ENCODE results near the gene RASGRP1. TPM values are rescaled to one million over a fixed set of nuclear protein-coding genes. Genes with fewer than 3 reads are reported as not detected.

The RASGRP1 gene
- total RNA-seq, 1 experiment from 2014 or later = 0.39 TPM

DNA sequence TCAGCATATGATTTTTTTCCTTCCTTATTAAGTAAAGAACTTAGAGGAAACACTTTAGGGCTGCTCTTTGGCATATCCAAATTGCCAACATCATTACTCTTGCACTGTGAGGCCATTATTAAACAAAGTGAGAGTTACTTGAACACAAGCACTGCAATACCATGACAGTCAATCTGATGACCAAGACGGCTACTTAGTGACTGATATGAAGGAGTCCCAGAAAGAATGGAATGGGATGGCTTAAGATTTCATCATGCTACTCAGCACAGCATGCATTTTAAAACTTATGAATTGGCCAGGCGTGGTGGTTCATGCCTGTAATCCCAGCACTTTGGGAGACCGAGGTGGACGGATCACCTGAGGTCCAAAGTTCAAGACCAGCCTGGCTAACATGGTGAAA is 55.5 kb downstream of the RASGRP1 start:
- H2AFZ ChIP-seq = no peak overlapping the region
- intact Hi-C loops (cut with micrococcal nuclease; ENCODE audit: unreplicated experiment) = no loop called here
- CTCF ChIA-PET = no interaction called here
- no peak overlapping the region for H3K27ac ChIP-seq
- H4K20me1 ChIP-seq (ENCODE audit: insufficient read depth) = no peaks in the 10 kb centered on the region
- no peak overlapping the region for H3K4me3 ChIP-seq
- H3K9me2 ChIP-seq (ENCODE audit: insufficient read depth) = no peaks in the 10 kb centered on the region
- H3K27me3 ChIP-seq (ENCODE audit: insufficient read depth, low read depth) = no peaks in the 10 kb centered on the region
- no TSS peak for BruUV-seq (replicated peaks)
- H3K79me2 ChIP-seq (ENCODE audit: low read depth) = no peaks in the 10 kb centered on the region
- no peak for DNase-seq
- no peaks in the 10 kb centered on the region for H3K36me3 ChIP-seq (ENCODE audit: low read depth)
- H3K4me1 ChIP-seq (replicated peaks; ENCODE audit: insufficient read depth) = no peaks in the 10 kb centered on the region
- TF ChIP-seq, protein P1, sequence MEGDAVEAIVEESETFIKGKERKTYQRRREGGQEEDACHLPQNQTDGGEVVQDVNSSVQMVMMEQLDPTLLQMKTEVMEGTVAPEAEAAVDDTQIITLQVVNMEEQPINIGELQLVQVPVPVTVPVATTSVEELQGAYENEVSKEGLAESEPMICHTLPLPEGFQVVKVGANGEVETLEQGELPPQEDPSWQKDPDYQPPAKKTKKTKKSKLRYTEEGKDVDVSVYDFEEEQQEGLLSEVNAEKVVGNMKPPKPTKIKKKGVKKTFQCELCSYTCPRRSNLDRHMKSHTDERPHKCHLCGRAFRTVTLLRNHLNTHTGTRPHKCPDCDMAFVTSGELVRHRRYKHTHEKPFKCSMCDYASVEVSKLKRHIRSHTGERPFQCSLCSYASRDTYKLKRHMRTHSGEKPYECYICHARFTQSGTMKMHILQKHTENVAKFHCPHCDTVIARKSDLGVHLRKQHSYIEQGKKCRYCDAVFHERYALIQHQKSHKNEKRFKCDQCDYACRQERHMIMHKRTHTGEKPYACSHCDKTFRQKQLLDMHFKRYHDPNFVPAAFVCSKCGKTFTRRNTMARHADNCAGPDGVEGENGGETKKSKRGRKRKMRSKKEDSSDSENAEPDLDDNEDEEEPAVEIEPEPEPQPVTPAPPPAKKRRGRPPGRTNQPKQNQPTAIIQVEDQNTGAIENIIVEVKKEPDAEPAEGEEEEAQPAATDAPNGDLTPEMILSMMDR (conservative IDR thresholded peaks at IDR 0.05) = no peak
- no peak for TF ChIP-seq EZH2 (IDR thresholded peaks at IDR 0.05; ENCODE audit: low read depth)
- POLR2A ChIA-PET (ENCODE audit: unreplicated experiment) = interaction anchor here (0.6 kb wide), 1 partner anchor 477 kb away, joined by 3 read pairs; no protein-coding TSS in a partner anchor
- no peaks in the 10 kb centered on the region for H3F3A ChIP-seq (ENCODE audit: insufficient read depth, low read depth)
- no peak overlapping the region for H3K4me2 ChIP-seq
- no peaks in the 10 kb centered on the region for H3K9me3 ChIP-seq (ENCODE audit: insufficient read depth, low read depth)

DNA sequence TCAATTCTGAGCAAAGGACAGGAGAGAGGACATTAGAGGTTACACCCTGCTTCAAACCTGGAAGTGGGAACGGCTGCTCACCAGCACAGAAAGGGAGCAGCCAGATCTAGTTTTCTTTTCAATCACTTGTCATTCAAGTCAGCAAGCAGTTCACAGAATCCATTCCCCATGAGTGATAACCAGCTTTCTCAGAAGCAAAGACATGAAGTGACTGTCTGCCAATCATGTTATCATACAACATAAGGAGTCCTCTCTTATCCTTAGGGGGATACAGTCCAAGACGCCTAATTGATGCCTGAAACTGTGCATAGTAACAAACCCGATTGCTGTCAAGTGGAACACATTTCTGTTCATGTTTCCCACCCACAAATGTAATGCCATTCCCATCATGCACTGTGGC is 56.0 kb downstream of the RASGRP1 start:
- Histone ChIP-seq H3K4me1 (replicated peaks; ENCODE audit: insufficient read depth) (no peaks in the 10 kb centered on the region), H3K4me3 (no peak overlapping the region), H3F3A (ENCODE audit: insufficient read depth, low read depth) (no peaks in the 10 kb centered on the region), H3K9me3 (ENCODE audit: insufficient read depth, low read depth) (no peaks in the 10 kb centered on the region), H3K4me2 (no peak overlapping the region), H3K9me2 (ENCODE audit: insufficient read depth) (no peaks in the 10 kb centered on the region), H3K79me2 (ENCODE audit: low read depth) (no peaks in the 10 kb centered on the region), H4K20me1 (ENCODE audit: insufficient read depth) (no peaks in the 10 kb centered on the region), H3K27ac (no peak overlapping the region), H2AFZ (no peak overlapping the region), H3K36me3 (ENCODE audit: low read depth) (no peaks in the 10 kb centered on the region), H3K27me3 (ENCODE audit: insufficient read depth, low read depth) (no peaks in the 10 kb centered on the region)
- intact Hi-C loops (cut with micrococcal nuclease; ENCODE audit: unreplicated experiment) = no loop called here
- ChIA-PET CTCF (no interaction called here), POLR2A (ENCODE audit: unreplicated experiment) (interaction anchor here (0.6 kb wide), 1 partner anchor 477 kb away, joined by 3 read pairs; no protein-coding TSS in a partner anchor)
- DNase-seq = no peak
- BruUV-seq (replicated peaks) = no TSS peak
- TF ChIP-seq, protein P1 (conservative IDR thresholded peaks at IDR 0.05) = no peak
- no peak for TF ChIP-seq EZH2 (IDR thresholded peaks at IDR 0.05; ENCODE audit: low read depth)

DNA sequence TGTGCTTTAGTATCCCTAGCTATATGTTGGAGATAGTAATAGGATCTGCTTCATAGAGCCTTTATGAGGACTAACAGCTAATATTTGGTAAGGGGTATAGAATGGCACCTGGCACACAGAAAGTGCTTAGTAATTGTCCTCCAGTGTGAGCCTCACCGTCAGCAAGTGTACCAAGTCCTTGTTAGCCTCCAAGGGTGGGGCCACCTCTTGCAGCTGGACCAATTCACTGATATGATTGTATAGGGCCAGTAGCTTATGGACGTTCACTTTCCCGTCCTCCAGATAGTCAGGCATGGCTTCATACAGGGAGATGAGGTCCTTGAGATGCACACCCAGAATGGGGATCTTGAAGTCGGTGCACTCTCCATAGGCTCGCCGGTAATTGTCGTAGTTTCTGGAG is 57.0 kb downstream of the RASGRP1 start:
- H3K4me1 ChIP-seq (replicated peaks; ENCODE audit: insufficient read depth) = no peaks in the 10 kb centered on the region
- no peak for DNase-seq
- no peaks in the 10 kb centered on the region for H4K20me1 ChIP-seq (ENCODE audit: insufficient read depth)
- H3K27me3 ChIP-seq (ENCODE audit: insufficient read depth, low read depth) = no peaks in the 10 kb centered on the region
- H3K4me2 ChIP-seq = no peak overlapping the region
- TF ChIP-seq, protein P1 (conservative IDR thresholded peaks at IDR 0.05) = no peak
- TF ChIP-seq EZH2 (IDR thresholded peaks at IDR 0.05; ENCODE audit: low read depth) = no peak
- no peak overlapping the region for H3K27ac ChIP-seq
- ChIA-PET CTCF (interaction anchor here (0.5 to 0.8 kb wide), 2 partner anchors 67 to 1250 kb away, joined by 3 to 4 read pairs; no protein-coding TSS in a partner anchor), POLR2A (ENCODE audit: unreplicated experiment) (no interaction called here)
- no peak overlapping the region for H3K4me3 ChIP-seq
- H3F3A ChIP-seq (ENCODE audit: insufficient read depth, low read depth) = no peaks in the 10 kb centered on the region
- H3K36me3 ChIP-seq (ENCODE audit: low read depth) = no peaks in the 10 kb centered on the region
- H3K9me3 ChIP-seq (ENCODE audit: insufficient read depth, low read depth) = no peaks in the 10 kb centered on the region
- intact Hi-C loops (cut with micrococcal nuclease; ENCODE audit: unreplicated experiment) = no loop called here
- no peak overlapping the region for H2AFZ ChIP-seq
- BruUV-seq (replicated peaks) = no TSS peak
- H3K79me2 ChIP-seq (ENCODE audit: low read depth) = no peaks in the 10 kb centered on the region
- no peaks in the 10 kb centered on the region for H3K9me2 ChIP-seq (ENCODE audit: insufficient read depth)

All from PC-9 (cell line).